SK-N-SH treated with all-trans-retinoic acid at 6 μM for 48 hours (cell line): ENCODE measurements around the gene DCLK1.
A peak's percentile ranks its signal among the peaks of the same experiment; 100 is the strongest.

Experiments used
- ATAC-seq: fragments of 200-7000 bp; cut with Tn5 transposase; 3 replicates; pipeline ENCODE4 v1.9.1; 2020; ENCODE audit warnings: mild to moderate bottlenecking, moderate library complexity
- ARNTL ChIP-seq: fragments of 450-650 bp; formaldehyde crosslinking; IDR thresholded peaks from 2 replicates; pipeline ENCODE4 v1.5.0; 2020; ENCODE audit warnings: low read depth, mild to moderate bottlenecking, moderate library complexity, borderline replicate concordance
- BACH2 ChIP-seq: fragments of 250-450 bp; sonication (Bioruptor Pico); IDR thresholded peaks from 2 replicates; pipeline ENCODE4 v1.9.0; 2021; ENCODE audit warnings: mild to moderate bottlenecking, borderline replicate concordance
- CSDC2 ChIP-seq: fragments of 250-450 bp; sonication (Bioruptor Pico); IDR thresholded peaks from 2 replicates; pipeline ENCODE4 v1.5.0; 2020; ENCODE audit warnings: mild to moderate bottlenecking, moderate library complexity
- CSRNP3 ChIP-seq: fragments of 250-450 bp; sonication (Bioruptor Pico); IDR thresholded peaks from 2 replicates; pipeline ENCODE4 v1.5.1; 2021; ENCODE audit warnings: mild to moderate bottlenecking, moderate library complexity
- ESRRG ChIP-seq: fragments of 250-450 bp; sonication (Bioruptor Pico); IDR thresholded peaks from 2 replicates; pipeline ENCODE4 v1.6.1; 2021; ENCODE audit warnings: mild to moderate bottlenecking
- GLIS3 ChIP-seq: fragments of 250-450 bp; sonication (Bioruptor Pico); IDR thresholded peaks from 2 replicates; pipeline ENCODE4 v1.5.0; 2020; ENCODE audit warnings: mild to moderate bottlenecking, moderate library complexity
- ISL1 ChIP-seq: fragments of 250-450 bp; sonication (Bioruptor Pico); IDR thresholded peaks from 2 replicates; pipeline ENCODE4 v2.1.2; 2022; ENCODE audit warnings: mild to moderate bottlenecking, moderate library complexity
- OSR1 ChIP-seq: fragments of 250-450 bp; sonication (Bioruptor Pico); IDR thresholded peaks from 2 replicates; pipeline ENCODE4 v1.8.0; 2022; ENCODE audit warnings: moderate library complexity, mild to moderate bottlenecking, inconsistent platforms
- PATZ1 ChIP-seq: fragments of 250-450 bp; sonication (Bioruptor Pico); IDR thresholded peaks from 2 replicates; pipeline ENCODE4 v1.8.0; 2020; ENCODE audit warnings: mild to moderate bottlenecking, moderate library complexity, borderline replicate concordance
- POU6F1 ChIP-seq: fragments of 250-450 bp; sonication (Bioruptor Pico); IDR thresholded peaks from 2 replicates; pipeline ENCODE4 v1.8.0; 2021; ENCODE audit warnings: low read depth, mild to moderate bottlenecking, moderate library complexity, borderline replicate concordance
- PPARA ChIP-seq: fragments of 250-450 bp; sonication (Bioruptor Pico); IDR thresholded peaks from 2 replicates; pipeline ENCODE4 v1.5.0; 2020; ENCODE audit warnings: mild to moderate bottlenecking, borderline replicate concordance
- RARB ChIP-seq: fragments of 250-450 bp; sonication (Bioruptor Pico); IDR thresholded peaks from 2 replicates; pipeline ENCODE4 v1.8.0; 2021; ENCODE audit warnings: mild to moderate bottlenecking, moderate library complexity
- SNAI2 ChIP-seq: fragments of 250-450 bp; sonication (Bioruptor Pico); IDR thresholded peaks from 2 replicates; pipeline ENCODE4 v1.5.0; 2020; ENCODE audit warnings: mild to moderate bottlenecking, moderate library complexity
- TCF4 ChIP-seq: fragments of 250-450 bp; sonication (Bioruptor Pico); IDR thresholded peaks from 2 replicates; pipeline ENCODE4 v1.8.0; 2021; ENCODE audit warnings: mild to moderate bottlenecking, moderate library complexity, borderline replicate concordance
- TOX ChIP-seq: fragments of 250-450 bp; sonication (Bioruptor Pico); IDR thresholded peaks from 2 replicates; pipeline ENCODE4 v1.8.0; 2021; ENCODE audit warnings: mild to moderate bottlenecking, moderate library complexity, borderline replicate concordance
- TSHZ2 ChIP-seq: fragments of 250-450 bp; sonication (Bioruptor Pico); IDR thresholded peaks from 2 replicates; pipeline ENCODE4 v1.5.0; 2020; ENCODE audit warnings: mild to moderate bottlenecking, moderate library complexity
- ZC3H10 ChIP-seq: fragments of 250-450 bp; sonication (Bioruptor Pico); IDR thresholded peaks from 2 replicates; pipeline ENCODE4 v1.5.1; 2021; ENCODE audit warnings: mild to moderate bottlenecking, moderate library complexity
- ZFP3 ChIP-seq: fragments of 250-450 bp; sonication (Bioruptor Pico); IDR thresholded peaks from 2 replicates; pipeline ENCODE4 v1.5.0; 2020; ENCODE audit warnings: mild to moderate bottlenecking, moderate library complexity
- ZFP30 ChIP-seq: fragments of 450-650 bp; formaldehyde crosslinking; IDR thresholded peaks from 2 replicates; pipeline ENCODE4 v1.5.0; 2022; ENCODE audit warnings: mild to moderate bottlenecking, moderate library complexity
- ZNF565 ChIP-seq: fragments of 450-650 bp; formaldehyde crosslinking; conservative IDR thresholded peaks from 2 replicates; pipeline ENCODE4 v1.5.0; 2020; ENCODE audit warnings: low read depth, mild to moderate bottlenecking, moderate library complexity
- ZNF70 ChIP-seq: fragments of 450-650 bp; formaldehyde crosslinking; IDR thresholded peaks from 2 replicates; pipeline ENCODE4 v1.5.0; 2020; ENCODE audit warnings: mild to moderate bottlenecking, moderate library complexity
- ZNF8 ChIP-seq: fragments of 450-650 bp; formaldehyde crosslinking; IDR thresholded peaks from 2 replicates; pipeline ENCODE4 v1.5.0; 2020; ENCODE audit warnings: mild to moderate bottlenecking, moderate library complexity
- TF ChIP-seq, protein P1 (sequence below): fragments of 250-450 bp; sonication (Bioruptor Pico); IDR thresholded peaks from 2 replicates; pipeline ENCODE4 v1.5.1; 2020; ENCODE audit warnings: low read depth, mild to moderate bottlenecking, moderate library complexity

DCLK1 gene

DNA sequence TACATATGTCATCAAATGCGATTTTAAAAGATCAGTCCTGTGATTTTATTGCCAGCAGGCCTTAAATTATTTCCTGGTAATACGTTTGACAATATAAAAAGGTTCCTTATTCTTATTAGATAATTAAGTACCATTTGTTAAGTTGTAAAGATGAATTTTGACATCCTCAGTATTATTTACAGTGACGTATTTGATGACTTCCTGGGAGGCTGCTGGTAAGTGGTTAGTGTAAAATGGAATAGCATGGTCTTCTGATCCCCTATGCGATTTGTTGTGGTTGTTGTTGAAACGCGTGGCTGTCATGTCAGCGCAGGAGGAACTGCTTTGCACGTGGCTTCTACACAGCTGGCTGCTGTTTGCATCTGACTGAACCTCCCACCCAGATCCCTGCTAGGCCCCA is 99.7 kb downstream of the DCLK1 start:
- peak; percentile 41 for ATAC-seq
- TF ChIP-seq ZC3H10 (CRISPR knock-in tag) (peak; percentile 83), ARNTL (no peak), ZNF565 (CRISPR knock-in tag) (no peak), ESRRG (CRISPR knock-in tag) (no peak), TSHZ2 (no peak), POU6F1 (CRISPR knock-in tag) (0 out of 2 replicates have a peak, but pooled peaks have one; percentile 44), ZFP30 (CRISPR knock-in tag) (no peak), GLIS3 (CRISPR knock-in tag) (no peak), OSR1 (CRISPR knock-in tag) (no peak), TCF4 (CRISPR knock-in tag) (no peak), RARB (CRISPR knock-in tag) (no peak), PPARA (CRISPR knock-in tag) (no peak), ZFP3 (CRISPR knock-in tag) (peak; percentile 19; the same call in 1 of the 2 replicates), ISL1 (CRISPR knock-in tag) (no peak), BACH2 (CRISPR knock-in tag) (no peak), TOX (peak; percentile 86; the same call in 1 of the 2 replicates), CSRNP3 (CRISPR knock-in tag) (no peak), SNAI2 (no peak), CSDC2 (no peak), PATZ1 (no peak), ZNF70 (CRISPR knock-in tag) (no peak), ZNF8 (CRISPR knock-in tag) (no peak)
- TF ChIP-seq, protein P1, sequence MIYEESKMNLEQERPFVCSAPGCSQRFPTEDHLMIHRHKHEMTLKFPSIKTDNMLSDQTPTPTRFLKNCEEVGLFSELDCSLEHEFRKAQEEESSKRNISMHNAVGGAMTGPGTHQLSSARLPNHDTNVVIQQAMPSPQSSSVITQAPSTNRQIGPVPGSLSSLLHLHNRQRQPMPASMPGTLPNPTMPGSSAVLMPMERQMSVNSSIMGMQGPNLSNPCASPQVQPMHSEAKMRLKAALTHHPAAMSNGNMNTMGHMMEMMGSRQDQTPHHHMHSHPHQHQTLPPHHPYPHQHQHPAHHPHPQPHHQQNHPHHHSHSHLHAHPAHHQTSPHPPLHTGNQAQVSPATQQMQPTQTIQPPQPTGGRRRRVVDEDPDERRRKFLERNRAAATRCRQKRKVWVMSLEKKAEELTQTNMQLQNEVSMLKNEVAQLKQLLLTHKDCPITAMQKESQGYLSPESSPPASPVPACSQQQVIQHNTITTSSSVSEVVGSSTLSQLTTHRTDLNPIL (CRISPR knock-in tag): no peak

- peak; percentile 96 for ATAC-seq
- TF ChIP-seq TSHZ2 (peak; percentile 28; the same call in 1 of the 2 replicates), ARNTL (no peak), TCF4 (CRISPR knock-in tag) (peak; percentile 65; the same call in 1 of the 2 replicates), TOX (peak; percentile 83), BACH2 (CRISPR knock-in tag) (no peak), CSRNP3 (CRISPR knock-in tag) (peak; percentile 71; the same call in 1 of the 2 replicates), SNAI2 (0 out of 2 replicates have a peak, but pooled peaks have one; percentile 63), GLIS3 (CRISPR knock-in tag) (peak; percentile 61; the same call in 1 of the 2 replicates), ISL1 (CRISPR knock-in tag) (peak; percentile 99), OSR1 (CRISPR knock-in tag) (no peak), ZC3H10 (CRISPR knock-in tag) (no peak; the same call in none of the 2 replicates), ZNF565 (CRISPR knock-in tag) (no peak), ZFP3 (CRISPR knock-in tag) (no peak)
- TF ChIP-seq, protein P1 (CRISPR knock-in tag): peak; percentile 89
Observed at GRCh38 chr13:36030670-36031331, 100.4 kb downstream of the DCLK1 start.
